B cell (primary cell): ENCODE data around the gene FHIT. TPM values are rescaled to one million over a fixed set of nuclear protein-coding genes. Genes with fewer than 3 reads are reported as not detected.

Experiments
- ATAC-seq: fragments of 200-7000 bp; cut with Tn5 transposase; one replicate; pipeline ENCODE4 v1.10.0; 2021; ENCODE audit warnings: low read depth, mild to moderate bottlenecking, moderate number of reproducible peaks, moderate library complexity
- CTCF ChIA-PET: fragments of 350-600 bp; sonication (Branson Sonifier 250); formaldehyde crosslinking; loops from one replicate; lab custom pipeline; 2021; ENCODE audit warnings: antibody characterized with exemption, inconsistent platforms; lab: Charles Lee
- POLR2A ChIA-PET: fragments of 350-600 bp; sonication (Branson Sonifier 250); formaldehyde crosslinking; loops from one replicate; lab custom pipeline; 2021; ENCODE audit warnings: antibody characterized with exemption; lab: Charles Lee
- DNase-seq: peaks from one replicate; pipeline ENCODE4 v3.0.0; 2013
- H2AFZ ChIP-seq: 2 replicates; pipeline ENCODE4 v1.6.1; 2012; ENCODE audit warnings: mild to moderate bottlenecking, low read depth, low read length; ENCODE audit not compliant: insufficient read depth, poor library complexity, severe bottlenecking
- H3K27ac ChIP-seq, 2 donors: 1 replicate in 1 of 2; 2 replicates in 1 of 2; pipeline ENCODE4 v1.5.1; 2012 to 2013; ENCODE audit warnings: low read length in 2 of 2, mild to moderate bottlenecking in 2 of 2, moderate library complexity in 1 of 2
- H3K27me3 ChIP-seq, 4 experiments: fragments of 200-600 bp in 1 of 4; sonication (generic) in 1 of 4; replicated peaks in 1 of 4; 1 replicate in 2 of 4; 2 replicates in 2 of 4; pipeline versions ENCODE4 v1.6.1 to v1.7.0; 2013 to 2016; ENCODE audit warnings: low read length in 3 of 4, mild to moderate bottlenecking in 2 of 4, mixed read lengths in 1 of 4, moderate library complexity in 1 of 4; ENCODE audit not compliant: insufficient read depth in 4 of 4, control insufficient read depth in 3 of 4; ENCODE audit errors: control extremely low read depth in 1 of 4
- H3K36me3 ChIP-seq, 2 experiments: replicated peaks in 1 of 2; 1 replicate in 1 of 2; 2 replicates in 1 of 2; pipeline versions ENCODE4 v1.6.1 to v1.7.1; 2013; ENCODE audit warnings: low read length in 1 of 2; ENCODE audit not compliant: insufficient read depth in 2 of 2, control insufficient read depth in 1 of 2; ENCODE audit errors: control extremely low read depth in 1 of 2, extremely low read depth in 1 of 2
- H3K4me1 ChIP-seq, 2 donors: fragments of 200-600 bp in 1 of 2; sonication (generic) in 1 of 2; 1 replicate in 1 of 2; 2 replicates in 1 of 2; pipeline versions ENCODE4 v1.5.1 to v1.6.1; 2013 to 2017; ENCODE audit warnings: low read length in 2 of 2; ENCODE audit not compliant: control insufficient read depth in 2 of 2, insufficient read depth in 2 of 2
- H3K4me2 ChIP-seq: replicated peaks from 2 replicates; pipeline ENCODE3; 2012; ENCODE audit warnings: mild to moderate bottlenecking, low read depth, low read length; ENCODE audit not compliant: poor library complexity, severe bottlenecking
- H3K4me3 ChIP-seq, 5 experiments: fragments of 200-600 bp in 1 of 5; sonication (generic) in 1 of 5; 1 replicate in 3 of 5; 2 replicates in 2 of 5; pipeline versions ENCODE4 v1.5.1 to v1.7.0; 2011 to 2016; ENCODE audit warnings: low read length in 4 of 5, mild to moderate bottlenecking in 4 of 5, low read depth in 2 of 5, control low read depth in 1 of 5, moderate library complexity in 1 of 5; ENCODE audit not compliant: insufficient read depth in 1 of 5; ENCODE audit errors: control extremely low read depth in 1 of 5, extremely low read depth in 1 of 5
- H3K79me2 ChIP-seq: fragments of 200-600 bp; sonication (generic); one replicate; pipeline ENCODE4 v1.6.0; 2016; ENCODE audit warnings: low read length; ENCODE audit not compliant: control insufficient read depth, insufficient read depth
- H3K9ac ChIP-seq: fragments of 200-600 bp; sonication (generic); 2 replicates; pipeline ENCODE4 v1.6.1; 2017; ENCODE audit warnings: mild to moderate bottlenecking, low read length, moderate library complexity
- H3K9me3 ChIP-seq, 3 donors: one replicate each; pipeline versions ENCODE4 v1.6.1 to v1.7.1; 2013; ENCODE audit warnings: low read length in 2 of 3; ENCODE audit not compliant: control insufficient read depth in 2 of 3, insufficient read depth in 1 of 3; ENCODE audit errors: control extremely low read depth in 1 of 3
- H4K20me1 ChIP-seq: 2 replicates; pipeline ENCODE4 v1.6.0; 2012; ENCODE audit warnings: mild to moderate bottlenecking, low read length; ENCODE audit not compliant: insufficient read depth, control insufficient read depth, poor library complexity, severe bottlenecking
- H3K27ac Mint-ChIP-seq: one replicate; pipeline ENCODE4 v1.8.0; 2021; ENCODE audit warnings: mixed read lengths
- H3K27me3 Mint-ChIP-seq: one replicate; pipeline ENCODE4 v1.8.0; 2021; ENCODE audit warnings: mixed read lengths
- H3K4me1 Mint-ChIP-seq: one replicate; pipeline ENCODE4 v1.8.0; 2021; ENCODE audit warnings: mixed read lengths
- H3K4me3 Mint-ChIP-seq: one replicate; pipeline ENCODE4 v1.8.0; 2021; ENCODE audit warnings: mixed read lengths
- H3K9me3 Mint-ChIP-seq: one replicate; pipeline ENCODE4 v1.8.0; 2022; ENCODE audit warnings: mixed read lengths; ENCODE audit not compliant: insufficient read depth
- EZH2 ChIP-seq: IDR thresholded peaks from 2 replicates; pipeline ENCODE4 v1.6.1; 2012; ENCODE audit warnings: borderline replicate concordance, low read depth, mild to moderate bottlenecking, moderate library complexity, low read length; ENCODE audit not compliant: insufficient read depth, poor library complexity, severe bottlenecking
- WGBS: methylation state at CpG from one replicate; pipeline ENCODE4 v1.1.5; 2013; ENCODE audit warnings: missing lambda C conversion rate; ENCODE audit not compliant: insufficient coverage; 5-methylcytosine and 5-hydroxymethylcytosine counted together
- intact Hi-C: fragments of 100-400 bp; cut with micrococcal nuclease; formaldehyde crosslinking; loops from one replicate; pipeline ENCODE4 v1.10.0; 2022
- polyA plus RNA-seq: library from polyadenylated mRNA; depleted of rRNA; stranded (reverse); fragments of >200 nt; gene quantifications from 2 replicates; pipeline ENCODE4 v1.2.3, GENCODE V29; 2012
- total RNA-seq, 2 donors: library from RNA; stranded (reverse); fragments of 120-200 nt in 1 of 2; gene quantifications; 1 replicate in 1 of 2; 2 replicates in 1 of 2; pipeline versions ENCODE4 v1.2.3 to v1.2.4, GENCODE V29; 2013 to 2022
- TF ChIP-seq, protein P1 (sequence below): fragments of 200-600 bp; IDR thresholded peaks from one replicate; pipeline ENCODE4 v1.8.0; 2022; ENCODE audit warnings: antibody characterized with exemption, mild to moderate bottlenecking

Gene FHIT
- total and polyA plus RNA-seq, 2 donors (not counting 1 experiment from before 2014, with no cell fraction given): 1.7 to 7.8 TPM

DNA sequence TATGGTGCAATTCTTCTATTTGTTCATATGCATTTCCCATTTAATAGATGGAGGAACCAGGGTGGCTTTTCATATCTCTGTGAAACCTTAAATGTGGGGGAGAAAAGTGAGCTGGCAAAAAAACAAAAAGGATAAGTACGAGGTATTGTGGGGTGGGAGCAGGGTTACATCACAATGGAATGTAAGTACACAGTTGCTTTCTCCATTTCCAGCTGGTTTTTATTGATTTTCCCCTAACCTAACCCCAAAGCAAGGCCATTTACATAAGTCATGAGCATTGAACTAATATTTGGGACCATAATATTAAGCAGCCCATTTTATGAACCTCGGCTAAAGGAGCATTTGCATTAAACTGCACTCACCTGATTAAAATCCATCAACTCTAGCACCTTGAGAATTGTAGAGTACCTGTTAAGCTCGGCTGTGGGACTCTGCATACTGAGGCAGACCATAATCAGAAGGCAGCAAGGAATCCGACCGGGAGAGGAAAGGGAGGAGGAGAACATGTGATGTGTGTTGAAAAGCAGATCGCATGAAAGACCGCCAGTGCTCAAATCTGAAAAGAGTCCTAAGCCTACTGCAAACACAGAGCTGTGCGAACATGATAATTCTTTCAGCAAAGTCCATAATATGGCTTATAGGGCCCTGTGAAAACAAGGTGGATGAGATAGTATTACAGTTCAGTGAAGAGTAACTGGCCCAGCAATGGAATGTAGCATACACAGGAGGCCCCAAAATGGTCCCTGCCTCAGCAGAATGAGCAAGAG is 513.4 kb downstream of the FHIT start:
- DNase-seq: no peak
- no peak overlapping the region for H2AFZ ChIP-seq
- H4K20me1 ChIP-seq: no peaks in the 10 kb centered on the region
- Mint-ChIP-seq H3K27me3 (no peaks in the 10 kb centered on the region), H3K4me3 (no peak overlapping the region), H3K4me1 (no peaks in the 10 kb centered on the region), H3K9me3 (peaks cover 7% of the 10 kb centered on the region), H3K27ac (no peak overlapping the region)
- 87% methylated on average over 5 of the region's 8 CpGs for WGBS
- no peak overlapping the region for H3K4me2 ChIP-seq
- intact Hi-C loops: no loop called here
- TF ChIP-seq, protein P1, sequence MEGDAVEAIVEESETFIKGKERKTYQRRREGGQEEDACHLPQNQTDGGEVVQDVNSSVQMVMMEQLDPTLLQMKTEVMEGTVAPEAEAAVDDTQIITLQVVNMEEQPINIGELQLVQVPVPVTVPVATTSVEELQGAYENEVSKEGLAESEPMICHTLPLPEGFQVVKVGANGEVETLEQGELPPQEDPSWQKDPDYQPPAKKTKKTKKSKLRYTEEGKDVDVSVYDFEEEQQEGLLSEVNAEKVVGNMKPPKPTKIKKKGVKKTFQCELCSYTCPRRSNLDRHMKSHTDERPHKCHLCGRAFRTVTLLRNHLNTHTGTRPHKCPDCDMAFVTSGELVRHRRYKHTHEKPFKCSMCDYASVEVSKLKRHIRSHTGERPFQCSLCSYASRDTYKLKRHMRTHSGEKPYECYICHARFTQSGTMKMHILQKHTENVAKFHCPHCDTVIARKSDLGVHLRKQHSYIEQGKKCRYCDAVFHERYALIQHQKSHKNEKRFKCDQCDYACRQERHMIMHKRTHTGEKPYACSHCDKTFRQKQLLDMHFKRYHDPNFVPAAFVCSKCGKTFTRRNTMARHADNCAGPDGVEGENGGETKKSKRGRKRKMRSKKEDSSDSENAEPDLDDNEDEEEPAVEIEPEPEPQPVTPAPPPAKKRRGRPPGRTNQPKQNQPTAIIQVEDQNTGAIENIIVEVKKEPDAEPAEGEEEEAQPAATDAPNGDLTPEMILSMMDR: no peak
- no peak for TF ChIP-seq EZH2
- no peak overlapping the region for H3K4me3 ChIP-seq
- no peaks in the 10 kb centered on the region for H3K79me2 ChIP-seq
- ATAC-seq: no peak
- H3K9ac ChIP-seq: no peak overlapping the region
- no peaks in the 10 kb centered on the region for H3K36me3 ChIP-seq
- ChIA-PET POLR2A (no interaction called here), CTCF (no interaction called here)
- H3K27me3 ChIP-seq: no peaks in the 10 kb centered on the region
- H3K27ac ChIP-seq: no peak overlapping the region
- peaks cover 0 to 1% (median 0%) of the 10 kb centered on the region in 3 donors for H3K9me3 ChIP-seq
- no peaks in the 10 kb centered on the region for H3K4me1 ChIP-seq

DNA sequence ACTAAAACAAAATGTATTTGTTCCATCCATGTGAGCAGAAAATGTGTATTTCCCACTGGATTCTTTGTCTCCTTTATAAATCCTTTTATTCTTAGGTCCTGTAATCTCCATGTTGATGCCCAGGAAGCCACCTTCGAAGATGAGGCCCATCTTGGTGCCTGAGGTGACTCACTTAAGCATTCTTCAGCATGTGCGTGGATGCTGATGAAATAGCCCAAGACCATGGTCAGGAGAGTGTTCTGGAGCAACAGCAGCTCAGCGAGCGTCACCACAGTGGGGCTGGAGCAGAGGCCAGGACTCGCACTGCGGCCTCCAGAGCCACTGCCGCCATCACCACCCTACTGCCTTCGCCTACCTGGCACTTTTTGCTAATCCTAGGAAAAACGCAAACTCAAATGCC is 520.9 kb downstream of the FHIT start:
- Mint-ChIP-seq H3K9me3 (peaks cover 8% of the 10 kb centered on the region), H3K27me3 (no peaks in the 10 kb centered on the region), H3K27ac (no peak overlapping the region), H3K4me1 (no peaks in the 10 kb centered on the region), H3K4me3 (no peak overlapping the region)
- H3K4me2 ChIP-seq: no peak overlapping the region
- no peak overlapping the region for H3K4me3 ChIP-seq
- TF ChIP-seq, protein P1: no peak
- TF ChIP-seq EZH2: no peak
- intact Hi-C loops: no loop called here
- no peak for DNase-seq
- ChIA-PET POLR2A (no interaction called here), CTCF (no interaction called here)
- H3K36me3 ChIP-seq: no peaks in the 10 kb centered on the region
- 98% methylated on average over 6 of the region's 9 CpGs for WGBS
- H3K79me2 ChIP-seq: no peaks in the 10 kb centered on the region
- ATAC-seq: no peak
- H3K4me1 ChIP-seq: no peaks in the 10 kb centered on the region
- H3K9me3 ChIP-seq: peaks cover 0 to 6% (median 0%) of the 10 kb centered on the region in 3 donors
- no peaks in the 10 kb centered on the region for H4K20me1 ChIP-seq
- H3K27me3 ChIP-seq: no peaks in the 10 kb centered on the region
- H3K27ac ChIP-seq: no peak overlapping the region
- H2AFZ ChIP-seq: no peak overlapping the region
- no peak overlapping the region for H3K9ac ChIP-seq
